CD8-positive, alpha-beta memory T cell (primary cell): ENCODE measurements around the gene MCM9. TPM values are rescaled to one million over a fixed set of nuclear protein-coding genes. Genes with fewer than 3 reads are reported as not detected.
A peak's percentile ranks its signal among the peaks of the same experiment; 100 is the strongest.

Experiments used
- CTCF ChIA-PET: fragments of 350-600 bp; sonication (Branson Sonifier 250); formaldehyde crosslinking; loops from one replicate; lab custom pipeline; 2021; ENCODE audit warnings: antibody characterized with exemption; lab: Charles Lee
- POLR2A ChIA-PET: fragments of 350-600 bp; sonication (Branson Sonifier 250); formaldehyde crosslinking; loops from one replicate; lab custom pipeline; 2021; ENCODE audit warnings: antibody characterized with exemption; lab: Charles Lee
- DNase-seq, 5 donors: peaks; one replicate each; pipeline versions ENCODE4 v3.0.0 to v3.0.0-alpha.2; 2020 to 2022; ENCODE audit warnings: mixed read lengths in 1 of 5
- H3K27ac ChIP-seq: one replicate; pipeline ENCODE4 v1.7.0; 2013; ENCODE audit warnings: low read depth, mild to moderate bottlenecking, low read length, moderate library complexity
- H3K27me3 ChIP-seq: 2 replicates; pipeline ENCODE4 v1.7.0; 2013; ENCODE audit warnings: low read length, mild to moderate bottlenecking; ENCODE audit not compliant: insufficient read depth, poor library complexity, severe bottlenecking
- H3K36me3 ChIP-seq: 2 replicates; pipeline ENCODE4 v1.7.0; 2013; ENCODE audit warnings: mild to moderate bottlenecking, low read length, moderate library complexity; ENCODE audit not compliant: insufficient read depth
- H3K4me1 ChIP-seq: 2 replicates; pipeline ENCODE4 v1.7.0; 2013; ENCODE audit warnings: mild to moderate bottlenecking, low read length, moderate library complexity; ENCODE audit not compliant: insufficient read depth
- H3K4me3 ChIP-seq: 2 replicates; pipeline ENCODE4 v1.7.0; 2013; ENCODE audit warnings: mild to moderate bottlenecking, low read length
- H3K9me3 ChIP-seq: 2 replicates; pipeline ENCODE4 v1.7.0; 2013; ENCODE audit warnings: mild to moderate bottlenecking, low read length
- H3K27ac Mint-ChIP-seq, 8 donors: one replicate each; pipeline ENCODE4 v1.8.0; 2020 to 2021; ENCODE audit warnings: mixed read lengths in 8 of 8, mild to moderate bottlenecking in 6 of 8, inconsistent platforms in 3 of 8, moderate library complexity in 3 of 8
- H3K27me3 Mint-ChIP-seq, 2 donors: one replicate each; pipeline ENCODE4 v1.8.0; 2020 to 2021; ENCODE audit warnings: mixed read lengths in 2 of 2, mild to moderate bottlenecking in 1 of 2, moderate library complexity in 1 of 2
- H3K36me3 Mint-ChIP-seq, 3 donors: one replicate each; pipeline ENCODE4 v1.8.0; 2020 to 2021; ENCODE audit warnings: mixed read lengths in 3 of 3, inconsistent platforms in 1 of 3, mild to moderate bottlenecking in 1 of 3
- H3K4me1 Mint-ChIP-seq, 3 donors: one replicate each; pipeline ENCODE4 v1.8.0; 2020 to 2021; ENCODE audit warnings: mixed read lengths in 3 of 3, inconsistent platforms in 1 of 3, mild to moderate bottlenecking in 1 of 3
- H3K4me3 Mint-ChIP-seq, 7 donors: one replicate each; pipeline ENCODE4 v1.8.0; 2020 to 2021; ENCODE audit warnings: mixed read lengths in 7 of 7, mild to moderate bottlenecking in 6 of 7, moderate library complexity in 4 of 7, inconsistent platforms in 2 of 7
- H3K9me3 Mint-ChIP-seq, 5 donors: one replicate each; pipeline ENCODE4 v1.8.0; 2020 to 2022; ENCODE audit warnings: mixed read lengths in 5 of 5, mild to moderate bottlenecking in 3 of 5, moderate library complexity in 2 of 5, inconsistent platforms in 1 of 5
- polyA plus RNA-seq: library from polyadenylated mRNA; unstranded; fragments of 300-500 nt; fragmentation: Illumina TruSeq; gene quantifications from one replicate; pipeline ENCODE4 v1.2.3, GENCODE V29; 2021
- total RNA-seq, 2 experiments: library from RNA; stranded (reverse); gene quantifications; one replicate each; pipeline ENCODE4 v1.2.3, GENCODE V29; 2021

Gene MCM9
- total and polyA plus RNA-seq, 3 experiments from 2014 or later: 18.0 to 25.2 (median 21.3) TPM

GRCh38 chr6:118931436-118931835 is 3.5 kb downstream of the MCM9 start:
- peaks cover 18% of the 10 kb centered on the region for H3K4me1 ChIP-seq
- no peak overlapping the region for H3K4me3 Mint-ChIP-seq
- no peak overlapping the region for H3K4me3 ChIP-seq
- no peak overlapping the region for H3K27ac Mint-ChIP-seq
- H3K9me3 Mint-ChIP-seq: no peaks in the 10 kb centered on the region
- CTCF ChIA-PET: no interaction called here
- H3K9me3 ChIP-seq: no peaks in the 10 kb centered on the region
- H3K36me3 Mint-ChIP-seq: peaks cover 12 to 57% (median 13%) of the 10 kb centered on the region in 3 donors
- no peaks in the 10 kb centered on the region for H3K27me3 ChIP-seq
- no peak for DNase-seq
- no peaks in the 10 kb centered on the region for H3K27me3 Mint-ChIP-seq
- H3K4me1 Mint-ChIP-seq: peaks cover 26 to 61% (median 49%) of the 10 kb centered on the region in 3 donors
- no peak overlapping the region for H3K27ac ChIP-seq
- POLR2A ChIA-PET: no interaction called here
- peaks cover 8% of the 10 kb centered on the region for H3K36me3 ChIP-seq

- POLR2A ChIA-PET: no interaction called here
- no peak overlapping the region for H3K27ac ChIP-seq
- no peak for DNase-seq
- Mint-ChIP-seq H3K36me3 (peaks cover 9 to 63% (median 16%) of the 10 kb centered on the region in 3 donors), H3K4me1 (peaks cover 25 to 62% (median 50%) of the 10 kb centered on the region in 3 donors), H3K9me3 (no peaks in the 10 kb centered on the region), H3K4me3 (no peak overlapping the region), H3K27ac (no peak overlapping the region), H3K27me3 (no peaks in the 10 kb centered on the region)
- H3K36me3 ChIP-seq: peaks cover 8% of the 10 kb centered on the region
- CTCF ChIA-PET: no interaction called here
- H3K4me3 ChIP-seq: no peak overlapping the region
- no peaks in the 10 kb centered on the region for H3K27me3 ChIP-seq
- H3K4me1 ChIP-seq: peaks cover 14% of the 10 kb centered on the region
- no peaks in the 10 kb centered on the region for H3K9me3 ChIP-seq
Measured at GRCh38 chr6:118930680-118931079, 4.3 kb downstream of the MCM9 start.

- CTCF ChIA-PET: interaction anchor here (0.6 to 0.8 kb wide), 2 partner anchors 27 to 123 kb away, joined by 3 to 4 read pairs; no protein-coding TSS in a partner anchor
- Mint-ChIP-seq H3K27ac (no peak overlapping the region), H3K4me3 (no peak overlapping the region), H3K27me3 (no peaks in the 10 kb centered on the region), H3K36me3 (peaks cover 5 to 82% (median 24%) of the 10 kb centered on the region in 3 donors), H3K4me1 (peaks cover 10 to 21% (median 20%) of the 10 kb centered on the region in 3 donors), H3K9me3 (no peaks in the 10 kb centered on the region)
- H3K4me1 ChIP-seq: no peaks in the 10 kb centered on the region
- no peaks in the 10 kb centered on the region for H3K9me3 ChIP-seq
- POLR2A ChIA-PET: interaction anchor here (1.5 kb wide), 1 partner anchor 27 kb away, joined by 6 read pairs; no protein-coding TSS in a partner anchor
- no peak overlapping the region for H3K4me3 ChIP-seq
- H3K27ac ChIP-seq: no peak overlapping the region
- H3K36me3 ChIP-seq: peaks cover 11% of the 10 kb centered on the region
- DNase-seq: no peak
- no peaks in the 10 kb centered on the region for H3K27me3 ChIP-seq
Measured at GRCh38 chr6:118923035-118923434, 11.9 kb downstream of the MCM9 start.

GRCh38 chr6:118921084-118921483 is 13.9 kb downstream of the MCM9 start:
- no peaks in the 10 kb centered on the region for H3K27me3 Mint-ChIP-seq
- no peaks in the 10 kb centered on the region for H3K9me3 Mint-ChIP-seq
- CTCF ChIA-PET: no interaction called here

GRCh38 chr6:118918329-118918725 is 16.6 kb downstream of the MCM9 start:
- Mint-ChIP-seq H3K36me3 (peaks cover 0 to 84% (median 23%) of the 10 kb centered on the region in 3 donors), H3K4me3 (no peak overlapping the region), H3K27me3 (no peaks in the 10 kb centered on the region), H3K27ac (peak overlapping the region in 6 of 8 donors; percentile 3 to 71 (median 32)), H3K9me3 (no peaks in the 10 kb centered on the region), H3K4me1 (peaks cover 4 to 26% (median 8%) of the 10 kb centered on the region in 3 donors)
- H3K4me3 ChIP-seq: no peak overlapping the region
- no peak overlapping the region for H3K27ac ChIP-seq
- H3K36me3 ChIP-seq: peaks cover 9% of the 10 kb centered on the region
- no peaks in the 10 kb centered on the region for H3K9me3 ChIP-seq
- H3K27me3 ChIP-seq: no peaks in the 10 kb centered on the region
- CTCF ChIA-PET: no interaction called here
- POLR2A ChIA-PET: no interaction called here
- H3K4me1 ChIP-seq: no peaks in the 10 kb centered on the region
- no peak for DNase-seq

More at GRCh38 chr6:118921084-118921483, 13.9 kb downstream of the MCM9 start:
- Mint-ChIP-seq H3K27ac (peak overlapping the region in 1 of 8 donors; percentile 13), H3K36me3 (peaks cover 0 to 78% (median 25%) of the 10 kb centered on the region in 3 donors), H3K4me1 (peaks cover 5 to 14% (median 8%) of the 10 kb centered on the region in 3 donors), H3K4me3 (no peak overlapping the region)
- Histone ChIP-seq H3K4me3 (no peak overlapping the region), H3K27me3 (no peaks in the 10 kb centered on the region), H3K27ac (no peak overlapping the region), H3K36me3 (peaks cover 11% of the 10 kb centered on the region), H3K4me1 (no peaks in the 10 kb centered on the region), H3K9me3 (no peaks in the 10 kb centered on the region)
- POLR2A ChIA-PET: no interaction called here
- no peak for DNase-seq

GRCh38 chr6:118917546-118918328 is 17.2 kb downstream of the MCM9 start:
- no peak overlapping the region for H3K4me3 ChIP-seq
- CTCF ChIA-PET: no interaction called here
- H3K4me3 Mint-ChIP-seq: no peak overlapping the region

GRCh38 chr6:118914598-118914997 is 20.4 kb downstream of the MCM9 start:
- Histone ChIP-seq H3K27me3 (no peaks in the 10 kb centered on the region), H3K36me3 (peaks cover 18% of the 10 kb centered on the region), H3K9me3 (no peaks in the 10 kb centered on the region), H3K4me3 (no peak overlapping the region), H3K27ac (no peak overlapping the region), H3K4me1 (no peaks in the 10 kb centered on the region)
- DNase-seq: no peak
- Mint-ChIP-seq H3K27me3 (no peaks in the 10 kb centered on the region), H3K9me3 (no peaks in the 10 kb centered on the region), H3K36me3 (peaks cover 0 to 76% (median 23%) of the 10 kb centered on the region in 3 donors), H3K27ac (peak overlapping the region in 6 of 8 donors; percentile 19 to 61 (median 50)), H3K4me1 (peaks cover 3 to 35% (median 15%) of the 10 kb centered on the region in 3 donors), H3K4me3 (no peak overlapping the region)
- POLR2A ChIA-PET: no interaction called here
- CTCF ChIA-PET: no interaction called here

More at GRCh38 chr6:118917546-118918328, 17.2 kb downstream of the MCM9 start:
- no peaks in the 10 kb centered on the region for H3K27me3 Mint-ChIP-seq
- H3K9me3 Mint-ChIP-seq: no peaks in the 10 kb centered on the region
- Histone ChIP-seq H3K36me3 (peaks cover 12% of the 10 kb centered on the region), H3K27ac (no peak overlapping the region), H3K27me3 (no peaks in the 10 kb centered on the region), H3K9me3 (no peaks in the 10 kb centered on the region), H3K4me1 (no peaks in the 10 kb centered on the region)
- POLR2A ChIA-PET: no interaction called here
- H3K4me1 Mint-ChIP-seq: peaks cover 4 to 32% (median 8%) of the 10 kb centered on the region in 3 donors
- H3K27ac Mint-ChIP-seq: peak overlapping the region in 4 of 8 donors; percentile 3 to 71 (median 38)
- peaks cover 0 to 85% (median 26%) of the 10 kb centered on the region in 3 donors for H3K36me3 Mint-ChIP-seq
- DNase-seq: no peak

GRCh38 chr6:118913161-118913560 is 21.8 kb downstream of the MCM9 start:
- Mint-ChIP-seq H3K4me1 (peaks cover 5 to 39% (median 20%) of the 10 kb centered on the region in 3 donors), H3K27me3 (no peaks in the 10 kb centered on the region), H3K9me3 (no peaks in the 10 kb centered on the region), H3K4me3 (no peak overlapping the region), H3K36me3 (peaks cover 3 to 76% (median 25%) of the 10 kb centered on the region in 3 donors), H3K27ac (peak overlapping the region in 6 of 8 donors; percentile 24 to 77 (median 62))
- ChIA-PET CTCF (interaction anchor here (1.5 kb wide), 1 partner anchor 19 kb away, joined by 3 read pairs; the partner anchor contains the start of gene ASF1A), POLR2A (no interaction called here)
- Histone ChIP-seq H3K36me3 (peaks cover 24% of the 10 kb centered on the region), H3K27me3 (no peaks in the 10 kb centered on the region), H3K9me3 (no peaks in the 10 kb centered on the region), H3K27ac (no peak overlapping the region), H3K4me1 (no peaks in the 10 kb centered on the region), H3K4me3 (no peak overlapping the region)
- no peak for DNase-seq
